Measurements from ENCODE around the gene TMC1.

The TMC1 gene

DNA sequence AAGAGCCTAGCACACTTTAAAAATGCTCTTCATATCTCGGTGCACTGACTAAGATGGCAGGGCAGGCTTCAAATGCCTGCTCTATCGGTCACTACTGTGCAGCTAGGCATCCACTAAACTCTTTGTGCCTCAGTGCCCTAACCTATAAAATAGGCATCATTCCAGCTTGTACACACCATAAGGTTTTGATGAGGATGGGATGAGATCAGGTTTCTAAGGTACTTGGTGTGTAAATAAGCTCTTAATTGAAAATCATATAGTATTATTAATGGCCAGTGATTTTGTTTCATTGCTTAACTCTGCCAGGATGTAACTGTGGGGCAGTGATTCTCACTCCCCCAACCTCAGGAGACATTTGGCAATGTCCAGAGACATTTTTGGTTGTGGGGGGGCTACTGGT, 352.9 kb downstream of the TMC1 start:
- Histone ChIP-seq H3K36me3 (ENCODE audit: control insufficient read depth, insufficient read depth, low read length) (no peaks in the 10 kb centered on the region), H3K4me3 (ENCODE audit: low read depth, low read length) (no peak overlapping the region), H3K4me1 (no peaks in the 10 kb centered on the region), H3K9me3 (ENCODE audit: control insufficient read depth, low read length) (no peaks in the 10 kb centered on the region), H3K27ac (no peak overlapping the region), H2AFZ (no peak overlapping the region), H3K79me2 (no peaks in the 10 kb centered on the region), H3K4me2 (ENCODE audit: low read length) (no peak overlapping the region), H3K9ac (no peak overlapping the region), H3K27me3 (ENCODE audit: control insufficient read depth, insufficient read depth, low read length) (no peaks in the 10 kb centered on the region)
- TF ChIP-seq, protein P1, sequence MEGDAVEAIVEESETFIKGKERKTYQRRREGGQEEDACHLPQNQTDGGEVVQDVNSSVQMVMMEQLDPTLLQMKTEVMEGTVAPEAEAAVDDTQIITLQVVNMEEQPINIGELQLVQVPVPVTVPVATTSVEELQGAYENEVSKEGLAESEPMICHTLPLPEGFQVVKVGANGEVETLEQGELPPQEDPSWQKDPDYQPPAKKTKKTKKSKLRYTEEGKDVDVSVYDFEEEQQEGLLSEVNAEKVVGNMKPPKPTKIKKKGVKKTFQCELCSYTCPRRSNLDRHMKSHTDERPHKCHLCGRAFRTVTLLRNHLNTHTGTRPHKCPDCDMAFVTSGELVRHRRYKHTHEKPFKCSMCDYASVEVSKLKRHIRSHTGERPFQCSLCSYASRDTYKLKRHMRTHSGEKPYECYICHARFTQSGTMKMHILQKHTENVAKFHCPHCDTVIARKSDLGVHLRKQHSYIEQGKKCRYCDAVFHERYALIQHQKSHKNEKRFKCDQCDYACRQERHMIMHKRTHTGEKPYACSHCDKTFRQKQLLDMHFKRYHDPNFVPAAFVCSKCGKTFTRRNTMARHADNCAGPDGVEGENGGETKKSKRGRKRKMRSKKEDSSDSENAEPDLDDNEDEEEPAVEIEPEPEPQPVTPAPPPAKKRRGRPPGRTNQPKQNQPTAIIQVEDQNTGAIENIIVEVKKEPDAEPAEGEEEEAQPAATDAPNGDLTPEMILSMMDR (IDR thresholded peaks at IDR 0.05), result no peak

DNA sequence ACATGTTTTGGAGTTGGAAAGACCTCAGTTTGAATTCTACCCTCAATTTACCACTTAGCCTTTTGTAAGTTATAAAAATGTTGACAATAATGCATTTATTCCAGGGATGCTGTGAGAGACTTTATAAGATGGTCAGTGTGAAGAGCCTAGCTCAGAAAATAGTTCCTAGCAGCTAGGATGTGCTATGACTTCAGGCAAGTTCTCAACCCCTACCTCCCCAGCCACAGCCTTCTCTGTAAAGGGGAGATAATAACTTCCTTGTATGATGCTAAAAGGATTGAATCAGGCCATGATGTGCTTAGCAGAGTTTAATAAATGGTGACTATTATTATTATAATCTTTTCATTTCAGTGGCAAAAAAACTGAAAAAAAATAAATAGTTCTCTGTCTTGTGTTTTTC, 353.8 kb downstream of the TMC1 start:
- Histone ChIP-seq H3K36me3 (ENCODE audit: control insufficient read depth, insufficient read depth, low read length) (no peaks in the 10 kb centered on the region), H3K27me3 (ENCODE audit: control insufficient read depth, insufficient read depth, low read length) (no peaks in the 10 kb centered on the region), H3K79me2 (no peaks in the 10 kb centered on the region), H3K4me2 (ENCODE audit: low read length) (no peak overlapping the region), H2AFZ (no peak overlapping the region), H3K27ac (no peak overlapping the region), H3K9ac (no peak overlapping the region), H3K4me3 (ENCODE audit: low read depth, low read length) (no peak overlapping the region), H3K4me1 (no peaks in the 10 kb centered on the region), H3K9me3 (ENCODE audit: control insufficient read depth, low read length) (no peaks in the 10 kb centered on the region)
- TF ChIP-seq, protein P1 (IDR thresholded peaks at IDR 0.05), result no peak

DNA sequence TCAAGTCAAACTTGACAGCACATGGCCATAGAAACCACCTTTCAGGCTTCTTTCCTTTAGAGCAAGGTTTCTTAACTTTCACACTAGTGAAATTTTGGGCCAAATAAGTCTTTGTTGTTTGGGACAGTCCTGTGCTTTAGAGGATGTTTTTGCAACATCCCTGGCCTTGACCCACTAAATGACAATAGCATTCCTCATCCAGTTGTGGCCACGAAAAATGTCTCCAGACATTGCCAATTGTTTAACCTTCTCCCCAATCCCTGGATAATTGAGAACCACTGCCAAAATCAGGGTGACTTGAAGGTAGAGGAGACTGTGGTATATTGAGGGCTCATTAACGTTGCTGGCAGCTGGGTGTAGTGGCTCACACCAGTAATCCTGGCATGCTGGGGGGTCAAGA, 359.4 kb downstream of the TMC1 start:
- Histone ChIP-seq H3K27ac (no peak overlapping the region), H2AFZ (no peak overlapping the region), H3K9me3 (ENCODE audit: control insufficient read depth, low read length) (no peaks in the 10 kb centered on the region), H3K27me3 (ENCODE audit: control insufficient read depth, insufficient read depth, low read length) (no peaks in the 10 kb centered on the region), H3K9ac (no peak overlapping the region), H3K4me3 (ENCODE audit: low read depth, low read length) (no peak overlapping the region), H3K4me1 (no peaks in the 10 kb centered on the region), H3K36me3 (ENCODE audit: control insufficient read depth, insufficient read depth, low read length) (no peaks in the 10 kb centered on the region), H3K4me2 (ENCODE audit: low read length) (no peak overlapping the region), H3K79me2 (no peaks in the 10 kb centered on the region)
- TF ChIP-seq, protein P1 (IDR thresholded peaks at IDR 0.05), result no peak

DNA sequence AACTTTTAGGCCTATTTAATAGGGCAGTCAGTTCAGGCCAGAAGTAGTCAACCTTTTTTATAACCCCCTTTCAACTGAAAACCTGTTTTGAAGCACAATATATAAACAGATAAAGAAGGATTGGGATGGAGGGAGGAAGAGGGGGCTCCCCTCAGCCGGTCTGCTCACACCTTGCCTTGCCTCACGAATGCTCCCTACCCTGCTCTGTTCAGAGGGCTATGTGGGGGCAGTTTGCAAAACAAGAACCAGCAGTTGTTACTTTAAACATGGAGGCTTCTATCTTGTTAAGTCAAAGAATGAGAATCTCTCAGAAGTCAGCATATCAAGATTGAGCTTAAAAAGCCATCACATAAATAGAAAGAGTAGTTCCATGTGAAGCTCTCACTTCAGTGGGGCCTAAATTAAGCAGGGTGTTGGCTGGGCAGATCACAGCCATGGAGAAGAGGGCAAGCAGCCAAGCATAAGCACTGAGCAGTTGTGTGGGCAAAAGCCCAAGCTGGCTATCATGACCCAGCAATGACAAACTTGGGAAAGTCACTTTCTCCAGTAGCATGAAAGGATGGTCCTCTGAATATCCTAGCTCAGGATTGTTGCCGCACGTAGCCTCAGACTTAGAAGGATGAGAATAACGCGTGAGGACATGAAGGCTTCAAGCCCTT, 360.8 kb downstream of the TMC1 start:
- Histone ChIP-seq H3K27me3 (ENCODE audit: control insufficient read depth, insufficient read depth, low read length) (no peaks in the 10 kb centered on the region), H3K36me3 (ENCODE audit: control insufficient read depth, insufficient read depth, low read length) (no peaks in the 10 kb centered on the region), H3K27ac (no peak overlapping the region), H3K4me1 (no peaks in the 10 kb centered on the region), H2AFZ (no peak overlapping the region), H3K79me2 (no peaks in the 10 kb centered on the region), H3K4me3 (ENCODE audit: low read depth, low read length) (no peak overlapping the region), H3K9me3 (ENCODE audit: control insufficient read depth, low read length) (no peaks in the 10 kb centered on the region), H3K4me2 (ENCODE audit: low read length) (no peak overlapping the region), H3K9ac (no peak overlapping the region)
- TF ChIP-seq, protein P1 (IDR thresholded peaks at IDR 0.05), result no peak

DNA sequence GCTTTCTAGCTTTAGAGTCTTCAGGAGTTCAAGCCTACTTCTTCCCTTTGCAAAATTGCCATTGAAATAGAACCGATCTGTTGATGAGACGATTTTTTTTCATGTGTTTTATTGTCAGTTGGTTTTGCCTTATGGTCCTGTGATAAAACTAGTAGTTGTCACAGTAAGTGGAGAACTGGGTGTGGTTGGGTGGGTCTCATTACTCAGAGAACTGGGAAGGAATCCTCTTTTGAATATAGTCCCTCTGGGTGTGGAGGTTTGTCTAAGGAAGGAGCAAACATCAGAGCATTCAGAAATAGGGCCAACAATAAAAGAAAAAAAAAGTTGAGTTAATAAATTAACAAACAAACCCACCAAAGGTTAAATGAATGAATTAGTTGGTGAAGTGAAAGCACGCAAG, 362.5 kb downstream of the TMC1 start:
- TF ChIP-seq, protein P1 (IDR thresholded peaks at IDR 0.05), result no peak
- no peaks in the 10 kb centered on the region for H3K27me3 ChIP-seq (ENCODE audit: control insufficient read depth, insufficient read depth, low read length)
- H3K27ac ChIP-seq, result no peak overlapping the region
- H2AFZ ChIP-seq, result no peak overlapping the region
- no peak overlapping the region for H3K4me2 ChIP-seq (ENCODE audit: low read length)
- H3K36me3 ChIP-seq (ENCODE audit: control insufficient read depth, insufficient read depth, low read length), result no peaks in the 10 kb centered on the region
- no peak overlapping the region for H3K9ac ChIP-seq
- no peaks in the 10 kb centered on the region for H3K9me3 ChIP-seq (ENCODE audit: control insufficient read depth, low read length)
- H3K4me1 ChIP-seq, result no peaks in the 10 kb centered on the region
- no peaks in the 10 kb centered on the region for H3K79me2 ChIP-seq
- no peak overlapping the region for H3K4me3 ChIP-seq (ENCODE audit: low read depth, low read length)

Measured in parathyroid adenoma (tissue), 2 donors.